Activated CD4-positive, alpha-beta T cell treated with anti-CD3 and anti-CD28 coated beads, Interleukin-2, amount 50 U/mL, for 24 hours (primary cell): ENCODE measurements around the gene EGFR.

Source experiments
- DNase-seq, 2 donors: peaks; one replicate each; pipeline ENCODE4 v3.0.0-alpha.2; 2020; ENCODE audit warnings: low read depth in 1 of 2, low spot score in 1 of 2

EGFR gene

GRCh38 chr7:55142919-55143600 lies 124.2 kb downstream of the EGFR start:
- no peak for DNase-seq

GRCh38 chr7:55144333-55145317 lies 125.8 kb downstream of the EGFR start:
- DNase-seq: no peak

- DNase-seq: no peak
Observed at GRCh38 chr7:55145606-55146005, 126.8 kb downstream of the EGFR start.

GRCh38 chr7:55147101-55147500 lies 128.3 kb downstream of the EGFR start:
- DNase-seq: no peak

GRCh38 chr7:55147736-55148135 lies 128.9 kb downstream of the EGFR start:
- DNase-seq: no peak

- no peak for DNase-seq
Observed at GRCh38 chr7:55148571-55148970, 129.8 kb downstream of the EGFR start.

GRCh38 chr7:55149001-55149400 lies 130.2 kb downstream of the EGFR start:
- no peak for DNase-seq

- DNase-seq: no peak
Observed at GRCh38 chr7:55150166-55150565, 131.3 kb downstream of the EGFR start.

- no peak for DNase-seq
Observed at GRCh38 chr7:55150709-55151451, 132.1 kb downstream of the EGFR start.

GRCh38 chr7:55152516-55152915 lies 133.7 kb downstream of the EGFR start:
- no peak for DNase-seq

GRCh38 chr7:55154096-55154495 lies 135.3 kb downstream of the EGFR start:
- no peak for DNase-seq

GRCh38 chr7:55155351-55156117 lies 136.7 kb downstream of the EGFR start:
- DNase-seq: no peak

- no peak for DNase-seq
Observed at GRCh38 chr7:55156919-55157763, 138.3 kb downstream of the EGFR start.

- DNase-seq: no peak
Observed at GRCh38 chr7:55157764-55158105, 138.9 kb downstream of the EGFR start.

GRCh38 chr7:55158541-55159382 lies 139.9 kb downstream of the EGFR start:
- DNase-seq: no peak

- DNase-seq: no peak
Observed at GRCh38 chr7:55160539-55160938, 141.7 kb downstream of the EGFR start.

GRCh38 chr7:55161154-55161687 lies 142.4 kb downstream of the EGFR start:
- no peak for DNase-seq

GRCh38 chr7:55162476-55162875 lies 143.7 kb downstream of the EGFR start:
- no peak for DNase-seq

GRCh38 chr7:55163733-55164132 lies 144.9 kb downstream of the EGFR start:
- DNase-seq: no peak
